IMR-90 (cell line): ENCODE data around the gene ADCK1. TPM values are rescaled to one million over a fixed set of nuclear protein-coding genes. Genes with fewer than 3 reads are reported as not detected.

Experiments
- ATAC-seq: fragments of 200-7000 bp; cut with Tn5 transposase; 2 replicates; pipeline ENCODE4 v1.9.1; 2020; ENCODE audit warnings: low read depth, mild to moderate bottlenecking, moderate library complexity
- BruUV-seq: library from RNA; stranded (reverse); fragments of 400-500 nt; replicated peaks from 2 replicates; lab custom pipeline; 2021; lab: Mats Ljungman, UMichigan
- CTCF ChIA-PET: fragments of 300-600 bp; formaldehyde crosslinking; extraction: SDS; loops from one replicate; lab custom pipeline; 2021; ENCODE audit warnings: antibody characterized with exemption; lab: Yijun Ruan, JAX
- POLR2A ChIA-PET: fragments of 300-600 bp; sonication (Branson Sonifier 250); formaldehyde crosslinking; loops from one replicate; lab custom pipeline; 2022; ENCODE audit warnings: antibody characterized with exemption; ENCODE audit not compliant: unreplicated experiment; lab: Charles Lee
- DNase-seq: peaks from one replicate; pipeline ENCODE4 v3.0.0; 2013
- H2AFZ ChIP-seq: replicated peaks from 2 replicates; pipeline ENCODE3; 2013; ENCODE audit warnings: low read length, mild to moderate bottlenecking; ENCODE audit not compliant: poor library complexity
- H2AK5ac ChIP-seq: 2 replicates; pipeline ENCODE4 v1.6.1; 2013; ENCODE audit warnings: low read depth, low read length, inconsistent platforms
- H2AK9ac ChIP-seq: replicated peaks from 2 replicates; pipeline ENCODE3; 2013; ENCODE audit warnings: mild to moderate bottlenecking, low read depth, low read length, moderate library complexity; ENCODE audit not compliant: poor library complexity
- H2BK120ac ChIP-seq: 2 replicates; pipeline ENCODE4 v1.6.1; 2013; ENCODE audit warnings: low read depth, low read length, inconsistent platforms
- H2BK15ac ChIP-seq: 3 replicates; pipeline ENCODE4 v1.6.1; 2013; ENCODE audit warnings: low read depth, low read length, inconsistent platforms
- H2BK20ac ChIP-seq: 2 replicates; pipeline ENCODE4 v1.6.1; 2013; ENCODE audit warnings: low read depth, mild to moderate bottlenecking, inconsistent platforms, low read length, moderate library complexity
- H2BK5ac ChIP-seq: 2 replicates; pipeline ENCODE4 v1.6.1; 2013; ENCODE audit warnings: mild to moderate bottlenecking, low read depth, low read length, inconsistent platforms; ENCODE audit not compliant: poor library complexity, severe bottlenecking
- H3K14ac ChIP-seq: replicated peaks from 2 replicates; pipeline ENCODE4 v1.6.1; 2013; ENCODE audit warnings: low read depth, low read length, inconsistent platforms
- H3K18ac ChIP-seq: 2 replicates; pipeline ENCODE4 v1.6.1; 2013; ENCODE audit warnings: low read depth, low read length, control low read depth
- H3K23ac ChIP-seq: 2 replicates; pipeline ENCODE4 v1.6.1; 2013; ENCODE audit warnings: low read depth, low read length, inconsistent platforms
- H3K27ac ChIP-seq: 2 replicates; pipeline ENCODE4 v1.5.1; 2013; ENCODE audit warnings: mild to moderate bottlenecking, control low read depth, low read length; ENCODE audit not compliant: insufficient read depth
- H3K27me3 ChIP-seq: 2 replicates; pipeline ENCODE4 v1.6.1; 2013; ENCODE audit warnings: low read length; ENCODE audit not compliant: control insufficient read depth, insufficient read depth
- H3K36me3 ChIP-seq: 2 replicates; pipeline ENCODE4 v1.6.1; 2013; ENCODE audit warnings: low read length, mixed read lengths; ENCODE audit not compliant: control insufficient read depth, insufficient read depth
- H3K4ac ChIP-seq: 2 replicates; pipeline ENCODE4 v1.6.1; 2013; ENCODE audit warnings: low read depth, low read length, inconsistent platforms
- H3K4me1 ChIP-seq: 2 replicates; pipeline ENCODE4 v1.6.1; 2013; ENCODE audit warnings: low read length, mixed read lengths; ENCODE audit not compliant: control insufficient read depth, insufficient read depth
- H3K4me2 ChIP-seq: 2 replicates; pipeline ENCODE4 v1.6.1; 2013; ENCODE audit warnings: low read depth, mild to moderate bottlenecking, control low read depth, low read length, moderate library complexity
- H3K4me3 ChIP-seq: 2 replicates; pipeline ENCODE4 v1.5.1; 2013; ENCODE audit warnings: low read depth, mild to moderate bottlenecking, control low read depth, low read length, moderate library complexity; ENCODE audit not compliant: insufficient read depth
- H3K56ac ChIP-seq: 2 replicates; pipeline ENCODE4 v1.6.1; 2013; ENCODE audit warnings: low read length, inconsistent platforms; ENCODE audit not compliant: insufficient read depth; ENCODE audit errors: extremely low read depth
- H3K79me1 ChIP-seq, 2 experiments: 2 replicates each; pipeline ENCODE4 v1.6.1; 2013; ENCODE audit warnings: low read length in 2 of 2, inconsistent platforms in 1 of 2, low read depth in 1 of 2
- H3K9ac ChIP-seq: 2 replicates; pipeline ENCODE4 v1.6.1; 2013; ENCODE audit warnings: low read depth, low read length, control low read depth
- H3K9me1 ChIP-seq: 2 replicates; pipeline ENCODE4 v1.6.1; 2013; ENCODE audit warnings: low read length, inconsistent platforms; ENCODE audit not compliant: insufficient read depth
- H3K9me3 ChIP-seq: 2 replicates; pipeline ENCODE4 v1.6.1; 2013; ENCODE audit warnings: low read length; ENCODE audit not compliant: control insufficient read depth, insufficient read depth
- H4K20me1 ChIP-seq: 2 replicates; pipeline ENCODE4 v1.6.1; 2013; ENCODE audit warnings: low read length, inconsistent platforms; ENCODE audit not compliant: insufficient read depth
- H4K5ac ChIP-seq: 2 replicates; pipeline ENCODE4 v1.6.1; 2013; ENCODE audit warnings: mild to moderate bottlenecking, low read depth, low read length, control low read depth
- H4K8ac ChIP-seq, 2 experiments: 2 replicates each; pipeline ENCODE4 v1.6.1; 2013; ENCODE audit warnings: low read depth in 2 of 2, low read length in 2 of 2, control low read depth in 1 of 2, inconsistent platforms in 1 of 2
- H4K91ac ChIP-seq: 2 replicates; pipeline ENCODE4 v1.6.1; 2013; ENCODE audit warnings: low read depth, low read length, inconsistent platforms; ENCODE audit not compliant: insufficient read depth
- BHLHE40 ChIP-seq: fragments of 150-350 bp; IDR thresholded peaks from 2 replicates; pipeline ENCODE4 v1.6.1; 2016; ENCODE audit warnings: mild to moderate bottlenecking, low read depth, low read length
- CHD1 ChIP-seq: IDR thresholded peaks from 2 replicates; pipeline ENCODE4 v1.6.1; 2012; ENCODE audit warnings: low read depth, low read length, improper control_type of control experiment
- CTCF ChIP-seq: conservative IDR thresholded peaks from 2 replicates; pipeline ENCODE4 v1.5.1; 2012; ENCODE audit warnings: mild to moderate bottlenecking, low read depth, low read length, improper control_type of control experiment
- ELK1 ChIP-seq: fragments of 150-350 bp; IDR thresholded peaks from 2 replicates; pipeline ENCODE4 v1.6.1; 2016; ENCODE audit warnings: low read depth, mild to moderate bottlenecking, low read length, moderate library complexity, borderline replicate concordance
- MAZ ChIP-seq: IDR thresholded peaks from 2 replicates; pipeline ENCODE4 v1.6.1; 2012; ENCODE audit warnings: low read depth, mild to moderate bottlenecking, low read length, improper control_type of control experiment, moderate library complexity, borderline replicate concordance
- NFE2L2 ChIP-seq: fragments of 150-350 bp; IDR thresholded peaks from 2 replicates; pipeline ENCODE4 v1.6.1; 2016; ENCODE audit warnings: low read depth, mild to moderate bottlenecking, low read length
- POLR2A ChIP-seq: IDR thresholded peaks from 2 replicates; pipeline ENCODE4 v1.6.1; 2012; ENCODE audit warnings: mild to moderate bottlenecking, low read depth, low read length
- RCOR1 ChIP-seq: IDR thresholded peaks from 2 replicates; pipeline ENCODE4 v1.6.1; 2012; ENCODE audit warnings: mild to moderate bottlenecking, low read length, improper control_type of control experiment; ENCODE audit not compliant: insufficient replicate concordance
- SMC3 ChIP-seq: fragments of 150-350 bp; IDR thresholded peaks from 2 replicates; pipeline ENCODE4 v1.6.1; 2016; ENCODE audit warnings: low read depth, mild to moderate bottlenecking, antibody characterized with exemption, low read length, moderate library complexity
- USF2 ChIP-seq: fragments of 150-350 bp; IDR thresholded peaks from 2 replicates; pipeline ENCODE4 v1.6.1; 2017; ENCODE audit warnings: mild to moderate bottlenecking, antibody characterized with exemption, low read length, low read depth
- WGBS, 2 experiments: methylation state at CpG; one replicate each; pipeline versions ENCODE4 v1.1.5 to v1.1.7; 2013; ENCODE audit warnings: missing lambda C conversion rate in 2 of 2; ENCODE audit not compliant: insufficient read length in 1 of 2; ENCODE audit errors: extremely low coverage in 2 of 2; 5-methylcytosine and 5-hydroxymethylcytosine counted together
- dilution Hi-C: fragments of 300-500 bp; cut with HindIII; formaldehyde crosslinking; loops from one replicate; pipeline ENCODE4 v1.14.3; 2018; ENCODE audit warnings: low sequenced_read_pairs; ENCODE audit not compliant: unreplicated experiment
- in situ Hi-C: fragments of 300-500 bp; cut with MboI; formaldehyde crosslinking; loops from 3 replicates; pipeline ENCODE4 v1.14.3; 2019; ENCODE audit warnings: low sequenced_read_pairs, inconsistent platforms, mixed read lengths
- intact Hi-C: fragments of 100-400 bp; cut with micrococcal nuclease; formaldehyde crosslinking; loops from 2 replicates; pipeline ENCODE4 v1.10.0; 2022
- polyA plus RNA-seq, 3 experiments: library from polyadenylated mRNA; depleted of rRNA; stranded (reverse); fragments of >200 nt; gene quantifications; 2 replicates each; pipeline ENCODE4 v1.2.3, GENCODE V29; 2012; ENCODE audit warnings: low replicate concordance in 1 of 3
- total RNA-seq: library from RNA; depleted of rRNA; stranded (reverse); fragments of >200 nt; gene quantifications from 2 replicates; pipeline ENCODE4 v1.2.3, GENCODE V29; 2012

ADCK1 gene
- total and polyA plus RNA-seq, 2 of the 4 experiments (the other 2 are of a cell fraction), result 1.6 to 4.6 TPM

GRCh38 chr14:77872152-77872551 is 72.2 kb downstream of the ADCK1 start:
- no peaks in the 10 kb centered on the region for H3K36me3 ChIP-seq
- no peak overlapping the region for H4K5ac ChIP-seq
- H2BK120ac ChIP-seq, result no peak overlapping the region
- no peak overlapping the region for H3K4me3 ChIP-seq
- H2BK20ac ChIP-seq, result no peak overlapping the region
- H3K18ac ChIP-seq, result no peak overlapping the region
- in situ Hi-C loops (loop anchor here (25.0 kb wide), 2 partner anchors 715 to 965 kb away; no protein-coding TSS in a partner anchor), intact Hi-C loops (no loop called here), dilution Hi-C loops (no loop called here)
- H2AFZ ChIP-seq, result no peak overlapping the region
- no TSS peak for BruUV-seq
- no peak overlapping the region for H3K4me2 ChIP-seq
- H4K8ac ChIP-seq, result no peak overlapping the region
- TF ChIP-seq CHD1, result no peak
- no peak for TF ChIP-seq SMC3
- TF ChIP-seq BHLHE40, result no peak
- TF ChIP-seq NFE2L2, result no peak
- TF ChIP-seq CTCF, result no peak
- TF ChIP-seq RCOR1, result no peak
- no peak for TF ChIP-seq USF2
- no peak for TF ChIP-seq POLR2A
- no peak for TF ChIP-seq ELK1
- TF ChIP-seq MAZ, result no peak
- no peaks in the 10 kb centered on the region for H4K20me1 ChIP-seq
- H2AK9ac ChIP-seq, result no peak overlapping the region
- no peak overlapping the region for H3K4ac ChIP-seq
- no peak overlapping the region for H3K56ac ChIP-seq
- H3K27ac ChIP-seq, result no peak overlapping the region
- no peak overlapping the region for H3K23ac ChIP-seq
- no peaks in the 10 kb centered on the region for H3K4me1 ChIP-seq
- DNase-seq (no peak), ATAC-seq (no peak)
- H3K79me1 ChIP-seq, result no peaks in the 10 kb centered on the region
- WGBS, 2 experiments, result 67% methylated on average over 1 of the region's 8 CpGs; no CpG with 5 or more reads in 1 of the 2 experiments
- no peak overlapping the region for H2BK15ac ChIP-seq
- no peak overlapping the region for H3K9ac ChIP-seq
- H3K9me1 ChIP-seq, result no peaks in the 10 kb centered on the region
- no peaks in the 10 kb centered on the region for H3K9me3 ChIP-seq
- CTCF ChIA-PET, result no interaction called here
- no peaks in the 10 kb centered on the region for H3K27me3 ChIP-seq
- H2BK5ac ChIP-seq, result no peak overlapping the region
- no peak overlapping the region for H2AK5ac ChIP-seq
- POLR2A ChIA-PET, result no interaction called here
- no peak overlapping the region for H4K91ac ChIP-seq
- no peak overlapping the region for H3K14ac ChIP-seq
